GM21390 (cell line): ENCODE measurements around the gene TUT1.
A peak's percentile ranks its signal among the peaks of the same experiment; 100 is the strongest.
"Not testable (repeated sequence)": the region's sequence is repeated elsewhere in the genome, so short reads cannot be mapped to it uniquely, and the experiment has no call there.

Experiments used
- ATAC-seq: cut with Tn5 transposase; IDR thresholded peaks from one replicate; pipeline ENCODE4 v1.9.1; 2021; ENCODE audit not compliant: unreplicated experiment

TUT1 gene

DNA sequence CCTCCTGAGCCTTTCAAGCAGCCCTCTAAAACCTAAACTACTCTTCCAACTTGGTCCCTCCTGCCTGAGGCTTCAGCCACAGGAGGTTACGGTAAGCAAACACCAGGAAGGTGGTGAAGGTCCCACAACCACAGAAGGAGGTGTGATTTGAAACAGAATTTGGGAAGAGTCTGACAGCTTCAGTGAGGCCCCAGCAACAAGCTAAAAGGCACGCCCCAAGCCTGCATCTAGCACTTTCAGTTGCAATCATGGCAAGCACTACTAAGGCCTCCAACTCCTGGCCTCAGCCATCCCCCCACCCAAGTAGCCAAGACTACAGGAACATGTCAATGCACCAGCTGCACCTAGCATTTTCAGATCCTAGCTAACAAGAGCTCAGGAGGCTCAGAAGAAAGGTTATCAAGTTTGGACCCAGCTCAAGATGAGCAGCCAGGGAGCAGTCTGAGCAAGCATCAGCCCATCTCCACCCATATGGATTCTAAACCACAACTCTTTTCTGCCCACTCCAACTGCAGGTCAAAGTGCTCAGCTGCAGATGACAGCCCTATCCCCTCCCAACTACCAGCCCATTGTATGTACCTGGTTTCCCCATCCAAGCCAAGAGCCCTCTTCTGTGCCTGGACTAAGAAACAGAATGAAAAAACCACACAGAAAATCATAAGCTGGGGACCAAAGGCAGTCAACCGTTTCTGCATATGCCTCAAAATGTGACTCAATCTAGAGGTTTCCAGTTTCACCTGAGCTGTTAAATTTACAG, 34.3 kb downstream of the TUT1 start:
- peak; percentile 33 for ATAC-seq

DNA sequence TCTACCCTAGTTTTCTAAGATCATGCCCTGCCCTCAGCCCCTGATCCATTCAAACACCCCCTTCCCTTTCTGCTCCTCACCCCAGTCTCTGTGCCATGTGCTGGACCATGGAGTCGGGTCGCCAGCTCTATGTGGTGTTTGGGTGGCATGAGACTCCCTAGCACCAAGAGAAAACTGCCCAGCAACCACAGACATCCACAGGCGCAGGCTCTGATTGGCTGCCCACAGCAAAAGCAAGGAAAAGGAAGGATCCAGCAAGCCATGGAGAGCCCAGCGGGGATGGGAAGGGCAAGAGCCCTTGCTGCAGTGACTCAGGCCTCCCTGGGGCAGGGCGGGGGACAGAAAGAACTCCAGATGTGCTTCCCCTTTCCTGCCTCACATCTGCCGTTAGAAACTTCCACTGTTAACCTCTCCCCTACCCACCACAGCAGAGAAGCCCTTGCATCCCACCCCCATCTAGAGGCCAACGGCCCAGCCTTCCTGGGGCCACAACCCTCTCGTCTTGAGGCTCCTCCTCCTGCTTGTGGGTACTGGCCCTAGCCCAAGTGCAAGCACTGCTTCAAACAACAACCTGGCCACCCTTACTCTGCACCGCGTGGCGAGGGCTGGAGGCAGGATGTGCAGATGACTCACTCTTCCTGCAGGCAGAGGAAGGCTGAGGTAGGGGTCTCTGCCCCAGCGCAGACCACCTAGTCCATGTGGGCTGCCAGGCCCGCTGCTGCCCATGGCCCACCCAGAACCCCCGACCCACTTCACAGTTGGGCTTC, 35.0 kb downstream of the TUT1 start:
- peak; percentile 43 for ATAC-seq

GRCh38 chr11:62555464-62556107, 35.7 kb downstream of the TUT1 start:
- ATAC-seq, result no peak

DNA sequence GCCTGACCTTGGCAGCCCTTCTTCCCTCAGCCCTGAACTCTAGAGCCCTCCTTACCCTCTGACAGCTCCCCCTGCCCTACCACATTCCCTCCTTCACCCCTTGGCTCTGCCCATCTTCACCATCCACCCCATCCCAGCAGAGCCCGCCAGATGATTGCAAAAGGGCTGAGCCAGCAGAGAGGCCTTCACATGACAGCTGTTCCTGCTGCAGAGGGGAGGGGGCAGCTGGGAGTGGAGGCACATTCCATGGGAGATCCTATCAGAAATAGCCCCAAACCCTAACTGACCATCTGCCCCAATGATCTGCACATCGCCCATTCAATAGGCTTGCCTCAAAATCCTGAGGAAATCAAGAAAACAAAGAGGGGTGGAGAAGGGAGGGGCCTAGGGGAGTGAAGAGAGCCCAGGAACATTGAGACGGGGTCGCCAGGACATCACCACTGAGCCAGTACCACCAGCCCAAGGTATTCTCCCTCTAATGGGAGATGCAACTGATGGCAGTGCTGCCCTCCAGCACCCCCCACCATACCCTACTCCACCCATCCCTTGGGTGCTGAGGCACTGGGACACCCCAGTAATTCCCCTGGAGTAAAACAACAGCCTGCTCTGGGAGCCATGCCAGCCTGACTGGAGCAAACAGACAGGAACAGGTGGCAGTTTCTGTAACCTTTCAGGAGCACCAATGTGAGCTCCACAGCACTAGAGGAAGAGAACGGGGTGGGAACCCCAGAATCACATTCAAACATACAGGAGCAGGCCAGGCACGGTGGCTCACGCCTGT, 36.7 kb downstream of the TUT1 start:
- ATAC-seq, result no peak

DNA sequence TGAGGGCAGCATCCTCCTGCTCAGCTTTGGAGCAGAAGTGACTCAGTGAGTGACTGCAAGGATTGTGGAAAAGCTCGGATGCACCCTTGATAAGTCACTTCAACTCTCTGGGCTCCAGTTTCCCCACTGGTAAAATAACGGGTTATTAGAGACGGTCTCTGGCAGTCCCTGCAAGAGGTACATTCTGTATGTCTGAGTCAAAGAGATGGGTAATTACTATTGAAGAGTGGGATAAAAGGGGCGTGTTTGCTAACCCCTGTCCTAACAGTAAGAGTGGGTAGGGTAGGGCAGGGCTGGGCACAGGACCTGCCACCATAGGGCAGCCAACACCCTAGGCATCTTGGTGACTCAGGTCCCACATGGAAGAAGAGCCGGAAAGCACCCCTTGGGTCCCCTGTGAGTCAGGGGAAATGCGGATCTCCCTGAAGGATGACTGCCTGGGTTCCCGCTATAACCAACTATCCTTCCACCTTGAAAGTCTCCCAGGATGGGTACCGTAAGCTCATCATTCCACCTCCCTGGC, 37.4 kb downstream of the TUT1 start:
- no peak for ATAC-seq

GRCh38 chr11:62553080-62553838, 38.1 kb downstream of the TUT1 start:
- ATAC-seq, result no peak

DNA sequence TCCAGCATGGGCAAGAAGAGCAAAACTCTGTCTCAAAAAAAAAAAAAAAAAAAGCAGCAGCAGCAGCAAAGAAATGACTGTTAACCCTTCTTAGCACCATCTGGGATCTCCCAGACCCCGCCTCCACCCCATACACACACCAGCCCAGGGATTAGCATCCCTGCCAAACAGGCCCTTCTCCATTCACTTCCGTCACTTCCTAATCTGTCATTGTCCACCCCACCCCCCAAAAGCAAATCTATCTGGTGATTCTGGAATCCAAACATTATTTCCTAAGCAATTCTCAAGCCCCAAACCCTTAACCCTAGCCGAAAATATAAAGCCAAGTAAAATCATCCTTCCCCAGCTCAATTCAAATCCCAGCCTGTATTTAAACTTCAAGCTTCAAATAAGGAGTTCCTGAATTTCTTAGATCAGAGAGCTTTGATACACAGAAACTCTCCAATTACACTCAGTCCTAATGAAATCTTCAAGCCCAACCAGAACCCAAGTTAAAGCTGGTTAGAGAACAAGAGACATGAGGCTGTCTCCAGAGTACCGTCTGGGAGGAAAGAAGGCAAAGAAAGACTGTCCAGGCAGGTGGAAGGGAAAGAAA, 38.7 kb downstream of the TUT1 start:
- no peak for ATAC-seq

- not testable (repeated sequence) for ATAC-seq
Observed at GRCh38 chr11:62550478-62550877, 40.8 kb downstream of the TUT1 start.

- ATAC-seq, result no peak
Observed at GRCh38 chr11:62548545-62549335, 42.6 kb downstream of the TUT1 start.

DNA sequence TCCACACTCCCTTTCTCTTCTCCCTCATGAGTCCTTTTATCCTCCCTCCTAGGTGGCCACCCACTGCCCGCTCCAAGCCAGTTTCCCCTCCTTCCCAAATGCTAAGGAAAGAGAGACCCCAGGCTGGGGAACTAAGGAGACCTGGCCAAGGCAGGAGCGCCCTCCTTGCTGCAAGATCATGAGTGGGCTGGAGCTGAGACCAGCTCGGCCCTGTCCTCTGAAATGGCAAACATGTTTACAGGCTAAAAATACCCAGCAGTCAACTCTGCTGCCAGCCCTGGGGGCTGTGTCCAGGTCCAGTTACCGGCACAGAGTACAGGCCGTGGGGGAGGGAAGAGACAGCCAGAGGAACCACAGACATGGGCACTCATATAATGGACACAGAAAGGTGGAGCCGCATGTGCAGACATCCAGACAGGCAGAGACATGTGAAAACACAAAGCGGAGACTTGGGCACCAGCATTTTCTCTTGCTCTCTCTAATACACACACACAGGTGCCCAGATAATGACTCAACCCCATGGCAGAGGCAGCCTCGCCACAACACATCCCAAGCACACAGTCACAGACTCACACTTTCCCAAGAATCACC, 43.5 kb downstream of the TUT1 start:
- no peak for ATAC-seq

DNA sequence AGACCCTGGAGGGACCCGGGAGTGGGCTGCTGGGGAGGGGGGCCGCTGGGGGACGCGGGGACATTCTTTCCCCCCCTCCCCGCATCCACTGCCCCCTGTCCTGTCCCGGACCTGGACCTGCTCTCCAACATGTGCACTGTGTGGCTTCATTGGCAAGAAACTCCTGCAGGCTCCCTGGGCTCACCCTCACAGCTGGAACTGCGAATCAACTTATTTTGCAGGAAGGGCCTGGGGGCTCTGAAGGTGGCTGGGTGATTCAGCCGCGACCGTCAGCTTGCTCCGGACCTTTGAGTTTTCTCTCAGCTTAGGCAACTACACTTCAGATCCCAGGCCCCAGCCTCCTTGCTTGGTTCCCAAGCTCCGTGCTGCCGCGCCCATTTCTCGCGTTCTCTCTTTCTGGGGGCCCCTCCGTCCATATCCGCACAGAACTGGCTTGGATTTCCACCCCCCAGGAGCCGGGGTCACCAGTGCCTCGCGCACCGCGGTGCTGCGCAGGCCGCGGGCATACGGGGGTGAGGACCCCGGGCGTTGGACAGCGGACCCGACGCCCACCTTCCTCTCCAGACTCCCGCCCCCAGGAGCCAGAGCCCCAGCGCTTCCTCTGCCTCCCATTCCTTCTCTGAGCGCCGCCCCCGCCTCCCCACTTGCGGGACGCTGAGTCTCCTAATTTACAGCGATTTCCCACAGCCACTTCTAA, 44.2 kb downstream of the TUT1 start:
- ATAC-seq, result no peak

- ATAC-seq, result no peak
Observed at GRCh38 chr11:62546244-62546928, 44.9 kb downstream of the TUT1 start, which contains the start of gene AHNAK. AHNAK (minus strand) TSS chr11:62546806; CDS start chr11:62536098, 10,708 bp downstream.

DNA sequence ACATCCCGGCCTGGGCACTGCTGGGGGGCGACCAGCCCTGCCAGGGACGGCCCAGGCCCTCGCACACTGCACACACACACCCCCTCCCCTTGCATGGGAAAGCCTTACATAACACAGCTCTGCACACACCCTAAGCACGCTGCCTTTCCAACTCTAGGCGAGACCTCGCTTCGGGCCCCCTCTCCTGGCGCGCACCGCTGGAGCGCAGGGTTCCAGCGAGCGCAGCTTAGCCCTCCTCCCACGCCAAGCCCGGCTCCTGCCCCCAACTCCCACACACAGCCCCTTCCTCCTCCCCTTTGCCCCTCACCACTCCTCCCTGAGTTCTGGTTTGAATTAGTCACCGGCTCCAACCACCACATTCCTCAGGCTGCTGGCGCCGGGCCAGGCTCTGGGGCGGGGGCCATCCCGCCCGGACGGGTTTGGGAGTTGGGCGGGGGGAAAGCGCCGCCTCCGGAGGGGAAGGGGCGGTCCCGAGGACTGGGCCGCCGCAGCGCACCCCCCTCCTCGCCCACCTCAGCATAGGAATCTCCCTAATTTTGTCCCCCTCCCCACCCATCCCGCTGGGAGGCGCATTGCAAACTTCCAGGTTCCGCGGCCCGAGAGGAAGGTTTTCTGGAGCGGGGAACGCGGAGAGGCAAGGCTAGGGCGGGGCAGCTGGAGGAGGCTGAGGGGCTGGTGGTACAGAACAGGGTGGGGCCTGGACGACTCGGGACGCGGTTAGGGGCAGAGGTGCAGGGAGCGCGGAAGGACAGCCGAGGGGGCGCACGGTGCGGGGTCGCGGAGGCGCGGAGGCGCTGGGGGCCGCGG, 45.7 kb downstream of the TUT1 start:
- no peak for ATAC-seq

DNA sequence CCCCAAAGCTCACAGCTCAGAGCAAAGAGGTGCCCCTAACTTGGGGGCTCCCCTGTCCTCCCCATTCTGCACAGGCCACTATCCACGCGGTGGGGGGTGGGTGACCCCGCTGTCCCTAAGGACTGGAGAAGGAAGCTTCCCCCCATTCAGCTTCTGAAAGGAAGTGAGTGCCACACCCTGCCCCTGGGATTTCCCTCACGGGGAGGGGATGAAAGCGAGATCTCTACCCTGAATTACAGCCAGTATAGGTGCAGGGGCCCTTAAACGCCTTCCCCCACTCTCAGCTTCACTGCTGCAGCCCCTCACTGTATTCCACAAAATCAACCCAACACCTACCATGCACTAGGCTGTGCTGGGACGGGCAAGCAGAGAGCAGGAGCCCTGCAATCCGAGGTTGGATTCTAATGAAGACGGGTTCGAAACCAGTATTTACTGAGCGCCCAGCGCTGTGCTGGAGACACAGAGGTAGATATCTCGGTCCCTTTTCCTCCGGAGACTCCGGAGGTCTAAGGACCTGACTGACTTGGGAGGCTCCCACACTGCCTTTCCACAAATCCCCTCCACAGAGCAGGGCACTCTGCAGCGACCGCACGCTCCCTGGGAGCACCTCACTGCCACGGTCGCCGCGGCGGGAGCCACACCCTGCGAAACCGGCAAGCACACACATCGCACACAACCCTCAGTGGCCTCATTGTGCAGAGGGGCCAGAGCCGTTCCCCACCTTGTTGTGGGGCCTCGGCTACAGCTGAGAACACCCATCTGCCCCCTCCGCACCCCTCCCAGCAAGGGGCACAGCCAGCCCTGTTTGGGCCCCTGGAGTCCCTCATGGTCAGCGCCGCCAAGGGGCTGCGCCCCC, 46.5 kb downstream of the TUT1 start:
- no peak for ATAC-seq

GRCh38 chr11:62543680-62544444, 47.5 kb downstream of the TUT1 start:
- no peak for ATAC-seq
